Mesenchymal stem cell (in vitro differentiated cells and primary cell): ENCODE data around the gene TOB1.

Experiments
- DNase-seq: peaks from one replicate; pipeline ENCODE4 v3.0.0-alpha.2; 2013
- H2AFZ ChIP-seq: one replicate; pipeline ENCODE4 v1.6.1; 2013; ENCODE audit warnings: low read depth, mild to moderate bottlenecking, control low read depth, inconsistent platforms, low read length, moderate library complexity
- H2AK5ac ChIP-seq: 2 replicates; pipeline ENCODE4 v1.6.1; 2013; ENCODE audit warnings: low read length, moderate library complexity, mild to moderate bottlenecking, inconsistent platforms; ENCODE audit not compliant: severe bottlenecking
- H2BK120ac ChIP-seq: one replicate; pipeline ENCODE4 v1.6.1; 2013; ENCODE audit warnings: low read depth, mild to moderate bottlenecking, inconsistent platforms, low read length, moderate library complexity
- H2BK12ac ChIP-seq, 2 experiments: one replicate each; pipeline ENCODE4 v1.6.1; 2013; ENCODE audit warnings: inconsistent platforms in 2 of 2, low read length in 2 of 2, mild to moderate bottlenecking in 2 of 2, moderate library complexity in 2 of 2, control low read depth in 1 of 2
- H2BK15ac ChIP-seq: one replicate; pipeline ENCODE4 v1.6.1; 2013; ENCODE audit warnings: mild to moderate bottlenecking, low read depth, inconsistent platforms; ENCODE audit not compliant: poor library complexity, severe bottlenecking
- H2BK5ac ChIP-seq: 2 replicates; pipeline ENCODE4 v1.6.1; 2013; ENCODE audit warnings: low read depth, mild to moderate bottlenecking, low read length, control low read depth, inconsistent platforms; ENCODE audit not compliant: poor library complexity, severe bottlenecking
- H3K14ac ChIP-seq, 2 experiments: one replicate each; pipeline ENCODE4 v1.6.1; 2013; ENCODE audit warnings: inconsistent platforms in 2 of 2, low read length in 2 of 2, control low read depth in 1 of 2, mild to moderate bottlenecking in 1 of 2, moderate library complexity in 1 of 2
- H3K18ac ChIP-seq, 2 experiments: one replicate each; pipeline ENCODE4 v1.6.1; 2013; ENCODE audit warnings: inconsistent platforms in 2 of 2, low read length in 2 of 2, control low read depth in 1 of 2, low read depth in 1 of 2, mild to moderate bottlenecking in 1 of 2
- H3K23ac ChIP-seq, 2 experiments: one replicate each; pipeline ENCODE4 v1.6.1; 2013; ENCODE audit warnings: inconsistent platforms in 2 of 2, low read length in 2 of 2, mild to moderate bottlenecking in 2 of 2, moderate library complexity in 2 of 2, control low read depth in 1 of 2
- H3K27ac ChIP-seq: 2 replicates; pipeline ENCODE4 v1.5.1; 2013; ENCODE audit warnings: mild to moderate bottlenecking, moderate library complexity, low read length, control low read depth, inconsistent platforms; ENCODE audit not compliant: poor library complexity, severe bottlenecking
- H3K27me3 ChIP-seq, 2 experiments: 2 replicates each; pipeline versions ENCODE4 v1.6.1 to v1.7.0; 2013; ENCODE audit warnings: low read length in 2 of 2, mild to moderate bottlenecking in 2 of 2, moderate library complexity in 2 of 2, control low read depth in 1 of 2, inconsistent platforms in 1 of 2; ENCODE audit not compliant: control insufficient read depth in 1 of 2, insufficient read depth in 1 of 2
- H3K36me3 ChIP-seq, 2 experiments: 2 replicates each; pipeline versions ENCODE4 v1.6.1 to v1.7.0; 2013; ENCODE audit warnings: low read length in 2 of 2, control low read depth in 1 of 2, inconsistent platforms in 1 of 2, low read depth in 1 of 2, mild to moderate bottlenecking in 1 of 2; ENCODE audit not compliant: insufficient read depth in 2 of 2, control insufficient read depth in 1 of 2
- H3K4ac ChIP-seq, 2 experiments: one replicate each; pipeline ENCODE4 v1.6.1; 2013; ENCODE audit warnings: inconsistent platforms in 2 of 2, low read length in 2 of 2, mild to moderate bottlenecking in 2 of 2, moderate library complexity in 2 of 2, control low read depth in 1 of 2, low read depth in 1 of 2
- H3K4me1 ChIP-seq: 2 replicates; pipeline ENCODE4 v1.6.1; 2013; ENCODE audit warnings: low read depth, low read length, control low read depth; ENCODE audit not compliant: control insufficient read depth, insufficient read depth
- H3K4me2 ChIP-seq: 2 replicates; pipeline ENCODE4 v1.6.1; 2013; ENCODE audit warnings: low read length, mild to moderate bottlenecking, inconsistent platforms; ENCODE audit not compliant: poor library complexity, severe bottlenecking
- H3K4me3 ChIP-seq, 2 experiments: 2 replicates each; pipeline versions ENCODE4 v1.5.1 to v1.7.0; 2013; ENCODE audit warnings: low read length in 2 of 2, mild to moderate bottlenecking in 2 of 2, control low read depth in 1 of 2, low read depth in 1 of 2; ENCODE audit not compliant: insufficient read depth in 1 of 2
- H3K79me1 ChIP-seq: replicated peaks from 2 replicates; pipeline ENCODE4 v1.6.1; 2013; ENCODE audit warnings: mild to moderate bottlenecking, control low read depth, low read length, inconsistent platforms; ENCODE audit not compliant: poor library complexity, severe bottlenecking
- H3K9ac ChIP-seq: 2 replicates; pipeline ENCODE4 v1.7.0; 2013; ENCODE audit warnings: mild to moderate bottlenecking, low read length, moderate library complexity
- H3K9me3 ChIP-seq: 2 replicates; pipeline ENCODE4 v1.7.0; 2013; ENCODE audit warnings: mild to moderate bottlenecking, low read length; ENCODE audit not compliant: control insufficient read depth
- H4K8ac ChIP-seq: one replicate; pipeline ENCODE4 v1.6.1; 2013; ENCODE audit warnings: inconsistent platforms, mild to moderate bottlenecking, low read length, moderate library complexity
- H4K91ac ChIP-seq: one replicate; pipeline ENCODE4 v1.6.1; 2013; ENCODE audit warnings: mild to moderate bottlenecking, low read length, inconsistent platforms
- WGBS: methylation state at CpG from one replicate; pipeline ENCODE4 v1.1.7; 2013; ENCODE audit warnings: mixed read lengths; 5-methylcytosine and 5-hydroxymethylcytosine counted together

The TOB1 gene

DNA sequence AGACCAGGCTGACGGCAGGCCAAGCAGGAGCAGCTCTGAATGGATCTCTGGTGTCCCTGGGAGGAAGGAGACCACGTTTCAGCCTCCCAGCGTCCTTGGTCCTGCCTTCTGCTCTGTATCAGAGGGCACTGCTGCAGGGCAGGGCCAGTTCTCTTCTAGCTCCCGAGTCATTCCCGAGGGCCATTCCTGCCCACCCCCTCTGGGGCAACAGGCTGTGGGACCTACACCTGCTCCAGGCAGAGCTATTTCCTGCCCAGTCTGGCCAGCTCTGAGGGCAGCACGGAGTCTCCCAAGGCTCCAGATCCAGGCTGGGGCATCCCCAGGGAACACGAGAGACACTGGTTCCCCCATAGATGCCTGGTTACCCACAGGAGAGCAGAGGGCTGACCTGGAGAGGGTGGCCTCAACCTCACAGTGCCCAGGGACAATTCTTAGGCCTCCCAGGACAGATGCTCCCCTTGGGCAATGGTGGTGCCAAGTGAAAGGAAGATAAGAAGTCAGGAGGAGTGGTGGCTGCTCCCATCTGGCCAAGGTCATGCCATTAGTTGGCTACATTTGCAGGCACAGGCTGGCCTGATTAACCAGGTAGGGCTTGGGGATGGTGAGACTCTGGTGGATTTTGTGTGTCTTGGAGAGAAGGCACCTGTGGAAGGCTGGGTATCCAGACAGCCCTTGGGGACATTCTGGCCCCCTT is 28.7 kb downstream of the TOB1 start:
- Histone ChIP-seq H2BK120ac (no peak overlapping the region), H2AFZ (no peak overlapping the region), H3K4ac (no peak overlapping the region), H2BK5ac (no peak overlapping the region), H3K18ac (no peak overlapping the region), H3K23ac (no peak overlapping the region), H3K14ac (no peak overlapping the region), H3K9ac (no peak overlapping the region), H4K8ac (no peak overlapping the region), H2AK5ac (no peak overlapping the region), H3K4me1 (peaks cover 12% of the 10 kb centered on the region), H2BK12ac (no peak overlapping the region), H3K9me3 (no peaks in the 10 kb centered on the region), H3K27ac (no peak overlapping the region), H3K79me1 (no peaks in the 10 kb centered on the region), H3K27me3 (peaks cover 21 to 34% of the 10 kb centered on the region in 2 experiments), H2BK15ac (no peak overlapping the region), H3K36me3 (no peaks in the 10 kb centered on the region), H3K4me2 (no peak overlapping the region), H3K4me3 (no peak overlapping the region), H4K91ac (no peak overlapping the region)
- DNase-seq: no peak
- WGBS: 79% methylated on average over 7 of the region's 7 CpGs

DNA sequence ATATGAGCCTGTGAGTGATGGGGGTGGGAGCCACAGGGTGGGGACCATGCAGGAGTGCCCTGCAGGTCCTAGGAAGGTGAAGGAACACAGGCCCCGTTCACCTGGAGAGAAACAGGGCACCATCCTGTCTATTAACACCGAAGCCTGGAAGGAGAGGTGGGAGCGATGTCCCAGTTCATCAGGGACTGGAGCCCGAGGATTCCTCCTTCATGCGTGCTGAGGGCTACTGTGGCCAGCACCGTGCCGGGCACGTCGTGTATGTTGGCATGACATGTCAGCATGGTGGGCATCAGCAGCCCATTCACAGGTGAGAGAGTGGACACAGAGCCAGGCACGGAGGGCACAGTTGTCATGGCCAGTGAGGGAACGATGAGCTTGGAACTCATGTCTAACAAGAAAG is 29.3 kb downstream of the TOB1 start:
- Histone ChIP-seq H3K9ac (no peak overlapping the region), H4K91ac (no peak overlapping the region), H3K14ac (no peak overlapping the region), H3K9me3 (no peaks in the 10 kb centered on the region), H3K4me1 (peaks cover 12% of the 10 kb centered on the region), H2AK5ac (no peak overlapping the region), H4K8ac (no peak overlapping the region), H3K4me2 (no peak overlapping the region), H2BK12ac (no peak overlapping the region), H2BK120ac (no peak overlapping the region), H2BK15ac (no peak overlapping the region), H3K27ac (no peak overlapping the region), H3K4ac (no peak overlapping the region), H2AFZ (no peak overlapping the region), H3K4me3 (no peak overlapping the region), H3K18ac (no peak overlapping the region), H3K23ac (no peak overlapping the region), H3K36me3 (no peaks in the 10 kb centered on the region), H3K27me3 (peaks cover 21 to 34% of the 10 kb centered on the region in 2 experiments), H3K79me1 (no peaks in the 10 kb centered on the region), H2BK5ac (no peak overlapping the region)
- WGBS: 85% methylated on average over 11 of the region's 11 CpGs
- DNase-seq: no peak

DNA sequence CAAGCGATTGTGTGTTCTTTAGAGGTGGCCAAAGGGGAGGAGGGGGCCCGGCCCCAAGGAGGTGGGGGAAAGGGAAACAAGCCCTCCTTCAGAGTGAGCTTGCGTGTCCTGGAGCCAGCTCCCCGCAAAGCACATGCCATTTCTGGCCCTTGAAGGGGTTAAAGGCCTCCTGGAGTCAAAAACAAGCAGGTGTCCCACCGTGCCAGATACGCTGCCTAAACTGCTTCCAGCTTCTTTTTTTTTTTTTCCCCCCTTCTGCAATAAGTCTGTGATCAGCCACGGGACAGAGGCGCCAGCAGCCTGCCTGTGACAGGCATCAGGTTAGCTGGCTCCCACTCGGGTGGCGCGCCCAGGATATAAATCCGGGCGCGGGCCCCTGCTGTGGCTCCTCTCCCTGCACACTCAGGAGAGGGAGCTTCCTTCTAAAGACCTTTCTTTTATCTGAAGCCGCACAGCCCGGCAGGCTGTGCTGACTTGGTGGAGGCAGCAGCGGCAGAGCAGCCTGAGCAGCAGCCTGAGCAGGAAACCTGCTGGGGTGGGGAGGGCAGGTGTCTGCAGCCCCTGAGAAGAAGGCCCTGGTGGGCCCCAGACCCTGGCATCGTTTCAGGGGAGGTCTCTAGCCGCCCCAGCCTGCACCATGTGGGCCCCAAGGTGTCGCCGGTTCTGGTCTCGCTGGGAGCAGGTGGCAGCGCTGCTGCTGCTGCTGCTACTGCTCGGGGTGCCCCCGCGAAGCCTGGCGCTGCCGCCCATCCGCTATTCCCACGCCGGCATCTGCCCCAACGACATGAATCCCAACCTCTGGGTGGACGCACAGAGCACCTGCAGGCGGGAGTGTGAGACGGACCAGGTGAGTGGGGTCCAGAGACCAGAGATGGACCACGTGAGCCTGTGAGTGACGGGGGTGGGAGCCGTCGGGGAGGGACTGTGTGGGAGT is 30.6 kb downstream of the TOB1 start, which contains the start of gene WFIKKN2:
TSS of gene WFIKKN2 (plus strand) at position 286 of the 934 bp plus-strand sequence. CDS start at position 638, 352 bp downstream.
- Histone ChIP-seq H3K23ac (no peak within 1 kb of the TSS), H3K79me1 (no peaks in the 10 kb centered on the region), H3K4me1 (peaks cover 22% of the 10 kb centered on the region), H3K18ac (no peak within 1 kb of the TSS), H2BK120ac (no peak within 1 kb of the TSS), H3K4ac (no peak within 1 kb of the TSS), H3K27ac (no peak within 1 kb of the TSS), H3K9me3 (no peaks in the 10 kb centered on the region), H2AFZ (no peak within 1 kb of the TSS), H3K9ac (peak within 1 kb of the TSS; percentile 48), H3K36me3 (no peaks in the 10 kb centered on the region), H2AK5ac (no peak within 1 kb of the TSS), H4K8ac (no peak within 1 kb of the TSS), H4K91ac (no peak within 1 kb of the TSS), H2BK5ac (no peak within 1 kb of the TSS), H3K4me2 (peak within 1 kb of the TSS; percentile 31), H3K14ac (peak within 1 kb of the TSS in 1 of 2 experiments; percentile 3), H2BK12ac (no peak within 1 kb of the TSS), H3K4me3 (peak within 1 kb of the TSS; percentile 36 to 57), H2BK15ac (no peak within 1 kb of the TSS), H3K27me3 (peaks cover 21 to 34% of the 10 kb centered on the region in 2 experiments)
- 86% methylated on average over 39 of the region's 39 CpGs for WGBS
- no peak for DNase-seq
